Panc1 (cell line): ENCODE results near the gene MOV10L1. TPM values are rescaled to one million over a fixed set of nuclear protein-coding genes. Genes with fewer than 3 reads are reported as not detected.

Experiments
- ATAC-seq: fragments of 200-7000 bp; cut with Tn5 transposase; 2 replicates; pipeline ENCODE4 v1.9.1; 2020; ENCODE audit warnings: mild to moderate bottlenecking, moderate library complexity
- BruUV-seq: library from RNA; stranded (reverse); fragments of 400-500 nt; replicated peaks from 2 replicates; lab custom pipeline; 2021; lab: Mats Ljungman, UMichigan
- CTCF ChIA-PET: fragments of 300-600 bp; sonication (Branson Sonifier 250); formaldehyde crosslinking; loops from one replicate; lab custom pipeline; 2022; ENCODE audit warnings: antibody characterized with exemption; lab: Charles Lee
- POLR2A ChIA-PET: fragments of 300-600 bp; sonication (Branson Sonifier 250); formaldehyde crosslinking; loops from one replicate; lab custom pipeline; 2022; ENCODE audit warnings: antibody characterized with exemption; lab: Charles Lee
- DNase-seq: peaks from one replicate; pipeline ENCODE4 v3.0.0-alpha.2; 2010; ENCODE audit warnings: low read depth, low spot score
- H3K27ac ChIP-seq: 2 replicates; pipeline ENCODE4 v1.5.1; 2011; ENCODE audit warnings: mild to moderate bottlenecking, low read length, inconsistent platforms
- H3K27me3 ChIP-seq: fragments of 200-500 bp; sonication (Bioruptor generic); 2 replicates; pipeline ENCODE4 v1.6.0; 2014; ENCODE audit warnings: low read length, inconsistent platforms; ENCODE audit not compliant: control insufficient read depth, insufficient read depth
- H3K36me3 ChIP-seq: fragments of 200-500 bp; sonication (Bioruptor generic); 2 replicates; pipeline ENCODE4 v1.5.1; 2014; ENCODE audit warnings: inconsistent platforms, mild to moderate bottlenecking, low read length, moderate library complexity; ENCODE audit not compliant: control insufficient read depth, insufficient read depth
- H3K4me1 ChIP-seq: 2 replicates; pipeline ENCODE4 v1.5.1; 2011; ENCODE audit warnings: inconsistent platforms, mild to moderate bottlenecking, low read length, moderate library complexity; ENCODE audit not compliant: control insufficient read depth, insufficient read depth
- H3K4me3 ChIP-seq, 2 experiments: 2 replicates each; pipeline ENCODE4 v1.5.1; 2011 to 2012; ENCODE audit warnings: low read depth in 2 of 2, low read length in 2 of 2, mild to moderate bottlenecking in 2 of 2, inconsistent platforms in 1 of 2, moderate library complexity in 1 of 2
- H3K9me3 ChIP-seq: fragments of 200-500 bp; sonication (Bioruptor generic); 2 replicates; pipeline ENCODE4 v1.5.1; 2014; ENCODE audit warnings: low read depth, mild to moderate bottlenecking, inconsistent platforms, low read length, moderate library complexity; ENCODE audit not compliant: control insufficient read depth, insufficient read depth
- POLR2AphosphoS5 ChIP-seq: IDR thresholded peaks from 2 replicates; pipeline ENCODE4 v1.6.1; 2012; ENCODE audit warnings: mild to moderate bottlenecking, low read depth, low read length, moderate library complexity
- SIN3A ChIP-seq: IDR thresholded peaks from 2 replicates; pipeline ENCODE4 v1.6.1; 2012; ENCODE audit warnings: low read depth, mild to moderate bottlenecking, low read length, moderate library complexity, borderline replicate concordance; ENCODE audit not compliant: insufficient read depth
- TCF7L2 ChIP-seq: IDR thresholded peaks from 2 replicates; pipeline ENCODE4 v1.6.1; 2011; ENCODE audit warnings: mild to moderate bottlenecking, low read depth, low read length, inconsistent platforms
- in situ Hi-C: cut with HindIII; loops from 2 replicates; pipeline ENCODE4 v1.10.0; 2016; ENCODE audit warnings: low sequenced_read_pairs, low pct_unique_long_range_greater_than_20kb
- intact Hi-C: fragments of 100-400 bp; cut with micrococcal nuclease; formaldehyde crosslinking; loops from one replicate; pipeline ENCODE4 v1.10.0; 2022; ENCODE audit not compliant: unreplicated experiment
- total RNA-seq: library from RNA; stranded (reverse); gene quantifications from one replicate; pipeline ENCODE4 v1.2.1, GENCODE V29; 2021; ENCODE audit not compliant: unreplicated experiment
- TF ChIP-seq, protein P1 (sequence below), 2 experiments: IDR thresholded peaks; 2 replicates each; pipeline ENCODE4 v1.6.1; 2011 to 2012; ENCODE audit warnings: low read depth in 2 of 2, control low read depth in 1 of 2, low read length in 1 of 2, mild to moderate bottlenecking in 1 of 2, moderate library complexity in 1 of 2; ENCODE audit not compliant: insufficient read depth in 1 of 2
- TF ChIP-seq, protein P2 (sequence below): fragments of 450-650 bp; IDR thresholded peaks from 2 replicates; pipeline ENCODE4 v1.5.1; 2017; ENCODE audit warnings: mild to moderate bottlenecking

MOV10L1 gene
- total RNA-seq, 1 experiment from 2014 or later, result 0.10 TPM

DNA sequence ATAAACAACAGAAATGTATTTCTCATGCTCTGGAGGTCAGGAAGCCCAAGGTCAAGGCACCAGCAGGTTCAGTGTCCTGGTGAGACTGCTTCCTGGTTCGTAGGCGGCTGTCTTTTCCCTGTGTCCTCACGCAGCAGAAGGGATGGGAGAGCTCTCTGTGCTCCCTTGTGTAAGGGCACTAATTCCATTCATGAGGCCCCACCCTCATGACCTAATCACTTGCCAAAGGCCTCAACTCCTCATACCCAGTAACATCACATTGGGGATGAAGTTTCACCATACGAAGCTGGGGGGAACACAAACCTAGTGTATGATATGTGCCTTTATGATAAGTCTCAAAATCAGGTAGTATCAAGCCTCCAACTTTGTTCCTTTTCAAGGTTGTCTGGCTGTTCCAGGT is 42.1 kb downstream of the MOV10L1 start:
- no TSS peak for BruUV-seq
- no peak for TF ChIP-seq TCF7L2
- TF ChIP-seq POLR2AphosphoS5, result no peak
- TF ChIP-seq, protein P1, sequence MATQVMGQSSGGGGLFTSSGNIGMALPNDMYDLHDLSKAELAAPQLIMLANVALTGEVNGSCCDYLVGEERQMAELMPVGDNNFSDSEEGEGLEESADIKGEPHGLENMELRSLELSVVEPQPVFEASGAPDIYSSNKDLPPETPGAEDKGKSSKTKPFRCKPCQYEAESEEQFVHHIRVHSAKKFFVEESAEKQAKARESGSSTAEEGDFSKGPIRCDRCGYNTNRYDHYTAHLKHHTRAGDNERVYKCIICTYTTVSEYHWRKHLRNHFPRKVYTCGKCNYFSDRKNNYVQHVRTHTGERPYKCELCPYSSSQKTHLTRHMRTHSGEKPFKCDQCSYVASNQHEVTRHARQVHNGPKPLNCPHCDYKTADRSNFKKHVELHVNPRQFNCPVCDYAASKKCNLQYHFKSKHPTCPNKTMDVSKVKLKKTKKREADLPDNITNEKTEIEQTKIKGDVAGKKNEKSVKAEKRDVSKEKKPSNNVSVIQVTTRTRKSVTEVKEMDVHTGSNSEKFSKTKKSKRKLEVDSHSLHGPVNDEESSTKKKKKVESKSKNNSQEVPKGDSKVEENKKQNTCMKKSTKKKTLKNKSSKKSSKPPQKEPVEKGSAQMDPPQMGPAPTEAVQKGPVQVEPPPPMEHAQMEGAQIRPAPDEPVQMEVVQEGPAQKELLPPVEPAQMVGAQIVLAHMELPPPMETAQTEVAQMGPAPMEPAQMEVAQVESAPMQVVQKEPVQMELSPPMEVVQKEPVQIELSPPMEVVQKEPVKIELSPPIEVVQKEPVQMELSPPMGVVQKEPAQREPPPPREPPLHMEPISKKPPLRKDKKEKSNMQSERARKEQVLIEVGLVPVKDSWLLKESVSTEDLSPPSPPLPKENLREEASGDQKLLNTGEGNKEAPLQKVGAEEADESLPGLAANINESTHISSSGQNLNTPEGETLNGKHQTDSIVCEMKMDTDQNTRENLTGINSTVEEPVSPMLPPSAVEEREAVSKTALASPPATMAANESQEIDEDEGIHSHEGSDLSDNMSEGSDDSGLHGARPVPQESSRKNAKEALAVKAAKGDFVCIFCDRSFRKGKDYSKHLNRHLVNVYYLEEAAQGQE (IDR thresholded peaks at IDR 0.05; ENCODE audit: insufficient read depth in 1 of 2, low read depth in 2 of 2, low read length in 1 of 2), result no peak
- TF ChIP-seq SIN3A, result no peak
- TF ChIP-seq, protein P2, sequence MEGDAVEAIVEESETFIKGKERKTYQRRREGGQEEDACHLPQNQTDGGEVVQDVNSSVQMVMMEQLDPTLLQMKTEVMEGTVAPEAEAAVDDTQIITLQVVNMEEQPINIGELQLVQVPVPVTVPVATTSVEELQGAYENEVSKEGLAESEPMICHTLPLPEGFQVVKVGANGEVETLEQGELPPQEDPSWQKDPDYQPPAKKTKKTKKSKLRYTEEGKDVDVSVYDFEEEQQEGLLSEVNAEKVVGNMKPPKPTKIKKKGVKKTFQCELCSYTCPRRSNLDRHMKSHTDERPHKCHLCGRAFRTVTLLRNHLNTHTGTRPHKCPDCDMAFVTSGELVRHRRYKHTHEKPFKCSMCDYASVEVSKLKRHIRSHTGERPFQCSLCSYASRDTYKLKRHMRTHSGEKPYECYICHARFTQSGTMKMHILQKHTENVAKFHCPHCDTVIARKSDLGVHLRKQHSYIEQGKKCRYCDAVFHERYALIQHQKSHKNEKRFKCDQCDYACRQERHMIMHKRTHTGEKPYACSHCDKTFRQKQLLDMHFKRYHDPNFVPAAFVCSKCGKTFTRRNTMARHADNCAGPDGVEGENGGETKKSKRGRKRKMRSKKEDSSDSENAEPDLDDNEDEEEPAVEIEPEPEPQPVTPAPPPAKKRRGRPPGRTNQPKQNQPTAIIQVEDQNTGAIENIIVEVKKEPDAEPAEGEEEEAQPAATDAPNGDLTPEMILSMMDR, result no peak
- intact Hi-C loops (no loop called here), in situ Hi-C loops (no loop called here)
- Histone ChIP-seq H3K27ac (no peak overlapping the region), H3K9me3 (no peaks in the 10 kb centered on the region), H3K36me3 (no peaks in the 10 kb centered on the region), H3K4me1 (no peaks in the 10 kb centered on the region), H3K4me3 (no peak overlapping the region), H3K27me3 (no peaks in the 10 kb centered on the region)
- POLR2A ChIA-PET, result no interaction called here
- ATAC-seq (no peak), DNase-seq (no peak)
- CTCF ChIA-PET, result no interaction called here

DNA sequence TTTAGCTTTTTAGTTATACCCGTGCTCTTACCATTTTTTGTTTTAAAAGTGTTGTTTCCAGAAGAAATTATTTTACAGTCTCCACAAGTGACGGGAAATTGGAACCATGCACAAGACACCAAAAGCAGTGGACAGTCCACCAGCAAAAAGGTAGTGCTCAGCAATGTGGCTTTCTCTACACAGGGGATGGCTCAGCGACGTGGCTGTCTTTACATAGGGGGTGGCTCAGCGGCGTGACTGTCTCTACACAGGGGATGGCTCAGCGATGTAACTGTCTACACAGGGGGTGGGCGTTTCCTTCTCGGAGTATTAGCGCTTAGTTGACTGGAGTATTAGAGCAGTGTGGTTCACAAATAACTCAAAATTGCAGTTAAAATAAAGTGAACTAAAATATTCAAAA is 44.7 kb downstream of the MOV10L1 start:
- no peak for DNase-seq
- TF ChIP-seq, protein P1 (IDR thresholded peaks at IDR 0.05; ENCODE audit: insufficient read depth in 1 of 2, low read depth in 2 of 2, low read length in 1 of 2), result no peak
- TF ChIP-seq SIN3A (no peak), TCF7L2 (no peak), POLR2AphosphoS5 (no peak)
- TF ChIP-seq, protein P2, result no peak
- Histone ChIP-seq H3K9me3 (no peaks in the 10 kb centered on the region), H3K4me3 (no peak overlapping the region), H3K27ac (no peak overlapping the region), H3K4me1 (no peaks in the 10 kb centered on the region), H3K36me3 (no peaks in the 10 kb centered on the region), H3K27me3 (no peaks in the 10 kb centered on the region)
- CTCF ChIA-PET, result no interaction called here
- BruUV-seq, result no TSS peak
- POLR2A ChIA-PET, result no interaction called here
- in situ Hi-C loops, result no loop called here
- intact Hi-C loops, result no loop called here
- ATAC-seq, result no peak
